ENCODE measurements around the gene ZNF664. TPM values are rescaled to one million over a fixed set of nuclear protein-coding genes. Genes with fewer than 3 reads are reported as not detected.

The ZNF664 gene
- total RNA-seq (2021; ENCODE audit: unreplicated experiment) (124 TPM), Bru-seq, nascent RNA (percentile 96 among the genes with signal in this experiment), BruChase-seq, experiment 1, labeled RNA remaining after a 6-hour chase (percentile 100 among the genes with signal in this experiment), BruChase-seq, experiment 2, labeled RNA remaining after a 2-hour chase (percentile 100 among the genes with signal in this experiment)
- 44.8 and 48.7 TPM in 2 replicates for polyA plus RNA-seq (2012)
- long read RNA-seq, full-length matches to known transcripts = 2 of 2 reads
- long read RNA-seq, partial matches to known transcripts = 0 of 2 reads
- long read RNA-seq, other reads (novel, unspliced or antisense) = 0 of 2 reads

GRCh38 chr12:123972457-123973401 lies at the start of gene ZNF664, which contains the start of gene CCDC92:
Gene ZNF664, plus strand, starts transcription at chr12:123973215. Its CDS starts 38,930 bp downstream, at chr12:124012145.
Gene CCDC92, minus strand, starts transcription at chr12:123972831. Its CDS starts 28,526 bp downstream, at chr12:123944305.
- ChIA-PET POLR2A (interaction anchor here (0.6 to 1.0 kb wide), 4 partner anchors 19 to 733 kb away, joined by 3 to 5 read pairs (median 4); no protein-coding TSS in a partner anchor), CTCF (no interaction called here), RAD21 (ENCODE audit: low non-redundant PET in 1 of 2, low total read pairs in 2 of 2, uncharacterized antibody in 2 of 2, unreplicated experiment in 2 of 2) (no interaction called here)
- H3K4me2 ChIP-seq (ENCODE audit: low read length) = peak within 1 kb of the TSS; percentile 95
- peak; percentile 85 for ATAC-seq
- H3K9me3 ChIP-seq (ENCODE audit: control insufficient read depth in 1 of 2, insufficient read depth in 1 of 2, low read depth in 1 of 2, low read length in 2 of 2) = no peaks in the 10 kb centered on the region
- H3K4me1 ChIP-seq (ENCODE audit: control insufficient read depth in 1 of 2, insufficient read depth in 2 of 2, low read length in 2 of 2) = peaks cover 10 to 15% of the 10 kb centered on the region in 2 experiments; a peak in 3 of 4 replicates
- peak within 1 kb of the TSS; percentile 75 for H3K9ac ChIP-seq (ENCODE audit: low read length)
- peak; percentile 83 for DNase-seq (ENCODE audit: low read depth, low spot score)
- no peak within 1 kb of the TSS for H2AFZ ChIP-seq (ENCODE audit: low read depth, low read length, poor library complexity, severe bottlenecking)
- peak within 1 kb of the TSS; percentile 68 to 85 for H3K4me3 ChIP-seq (replicated peaks in 1 of 2; ENCODE audit: low read depth in 1 of 2, low read length in 2 of 2)
- no peaks in the 10 kb centered on the region for H3K27me3 ChIP-seq (ENCODE audit: insufficient read depth, low read length)
- no TSS peak for BruUV-seq (replicated peaks)
- no peaks in the 10 kb centered on the region for H3K9me2 ChIP-seq (ENCODE audit: insufficient read depth)
- intact Hi-C loops (cut with micrococcal nuclease) = loop anchor here (5.0 kb wide), 1 partner anchor 340 kb away; the partner anchor contains the start of genes EIF2B1 and GTF2H3
- no peaks in the 10 kb centered on the region for H4K20me1 ChIP-seq (ENCODE audit: insufficient read depth)
- peaks cover 29% of the 10 kb centered on the region for H3K79me2 ChIP-seq (ENCODE audit: insufficient read depth, low read length)
- peaks cover 10% of the 10 kb centered on the region in 2 experiments; a peak in 2 of 4 replicates for H3K36me3 ChIP-seq (ENCODE audit: control insufficient read depth in 1 of 2, insufficient read depth in 2 of 2, low read length in 2 of 2)
- H3K27ac ChIP-seq (ENCODE audit: low read depth, low read length) = peak within 1 kb of the TSS; percentile 81
- TF ChIP-seq SP1 (IDR thresholded peaks at IDR 0.05; ENCODE audit: low read depth) (no peak; the same call in 1 of the 2 replicates), MAX (IDR thresholded peaks at IDR 0.05) (peak; percentile 41; the same call in 1 of the 2 replicates), CTCF (IDR thresholded peaks at IDR 0.05 in 2 of 3, conservative IDR thresholded peaks at IDR 0.05 in 1 of 3; ENCODE audit: borderline replicate concordance in 1 of 3, insufficient read depth in 1 of 3, low read depth in 2 of 3, low read length in 2 of 3) (0 out of 6 replicates have a peak, but pooled peaks of 1 of the 3 experiments have one; percentile 17), CBX3 (IDR thresholded peaks at IDR 0.05; ENCODE audit: low read depth) (no peak), YY1 (IDR thresholded peaks at IDR 0.05; ENCODE audit: extremely low read depth, insufficient replicate concordance, low read depth, low read length) (no peak), TCF7L2 (IDR thresholded peaks at IDR 0.05; ENCODE audit: borderline replicate concordance, extremely low read depth, insufficient read depth, insufficient read length) (peak; percentile 37), ATF3 (IDR thresholded peaks at IDR 0.05) (no peak), POLR2A (IDR thresholded peaks at IDR 0.05; ENCODE audit: borderline replicate concordance, extremely low read depth, insufficient read depth, insufficient read length) (peak; percentile 72), EGR1 (IDR thresholded peaks at IDR 0.05; ENCODE audit: low read depth) (peak; percentile 84), RAD21 (IDR thresholded peaks at IDR 0.05; ENCODE audit: low read depth) (no peak), EZH2 (IDR thresholded peaks at IDR 0.05) (no peak), ZFX (IDR thresholded peaks at IDR 0.05) (peak; percentile 35), ZNF274 (IDR thresholded peaks at IDR 0.05; ENCODE audit: low read depth, low read length) (no peak)
- TF ChIP-seq, protein P1, sequence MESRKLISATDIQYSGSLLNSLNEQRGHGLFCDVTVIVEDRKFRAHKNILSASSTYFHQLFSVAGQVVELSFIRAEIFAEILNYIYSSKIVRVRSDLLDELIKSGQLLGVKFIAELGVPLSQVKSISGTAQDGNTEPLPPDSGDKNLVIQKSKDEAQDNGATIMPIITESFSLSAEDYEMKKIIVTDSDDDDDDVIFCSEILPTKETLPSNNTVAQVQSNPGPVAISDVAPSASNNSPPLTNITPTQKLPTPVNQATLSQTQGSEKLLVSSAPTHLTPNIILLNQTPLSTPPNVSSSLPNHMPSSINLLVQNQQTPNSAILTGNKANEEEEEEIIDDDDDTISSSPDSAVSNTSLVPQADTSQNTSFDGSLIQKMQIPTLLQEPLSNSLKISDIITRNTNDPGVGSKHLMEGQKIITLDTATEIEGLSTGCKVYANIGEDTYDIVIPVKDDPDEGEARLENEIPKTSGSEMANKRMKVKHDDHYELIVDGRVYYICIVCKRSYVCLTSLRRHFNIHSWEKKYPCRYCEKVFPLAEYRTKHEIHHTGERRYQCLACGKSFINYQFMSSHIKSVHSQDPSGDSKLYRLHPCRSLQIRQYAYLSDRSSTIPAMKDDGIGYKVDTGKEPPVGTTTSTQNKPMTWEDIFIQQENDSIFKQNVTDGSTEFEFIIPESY (IDR thresholded peaks at IDR 0.05; ENCODE audit: extremely low read depth, insufficient replicate concordance, low read length) = no peak

Data from HCT116 (cell line).